Hepatic stellate cell (primary cell): ENCODE measurements around the gene PTER.

Experiments
- DNase-seq: peaks from one replicate; pipeline ENCODE4 v3.0.0; 2011; ENCODE audit warnings: low spot score

Gene PTER

GRCh38 chr10:16436758-16437539 is at the start of gene PTER:
PTER (plus strand) TSS chr10:16437010; CDS start chr10:16484385, 47,375 bp downstream.
- DNase-seq, result peak; percentile 72

GRCh38 chr10:16392531-16393069 is 44.2 kb upstream of the PTER start:
- DNase-seq, result no peak

- DNase-seq, result no peak
These were observed 43.4 kb upstream of the PTER start for GRCh38 chr10:16393271-16393858.

GRCh38 chr10:16401416-16401815 is 35.4 kb upstream of the PTER start:
- DNase-seq, result no peak

GRCh38 chr10:16408379-16408778 is 28.4 kb upstream of the PTER start:
- DNase-seq, result no peak

GRCh38 chr10:16417341-16417740 is 19.5 kb upstream of the PTER start:
- no peak for DNase-seq

- DNase-seq, result no peak
These were observed 13.2 kb upstream of the PTER start for GRCh38 chr10:16423599-16423998.

- no peak for DNase-seq
These were observed 11.4 kb upstream of the PTER start for GRCh38 chr10:16425449-16425848.

- no peak for DNase-seq
These were observed 7.3 kb upstream of the PTER start for GRCh38 chr10:16429539-16429938.

- peak; percentile 5 for DNase-seq
These were observed 448 bp upstream of the PTER start for GRCh38 chr10:16436367-16436757.

GRCh38 chr10:16437540-16437894 is 707 bp downstream of the PTER start:
- DNase-seq, result no peak

- DNase-seq, result no peak
These were observed 2.5 kb downstream of the PTER start for GRCh38 chr10:16439295-16439694.

GRCh38 chr10:16440396-16441133 is 3.8 kb downstream of the PTER start:
- no peak for DNase-seq

GRCh38 chr10:16441173-16441840 is 4.5 kb downstream of the PTER start:
- peak; percentile 4 for DNase-seq

GRCh38 chr10:16442914-16443313 is 6.1 kb downstream of the PTER start:
- no peak for DNase-seq

- DNase-seq, result no peak
These were observed 9.1 kb downstream of the PTER start for GRCh38 chr10:16445770-16446469.

GRCh38 chr10:16449454-16449853 is 12.6 kb downstream of the PTER start:
- no peak for DNase-seq

- DNase-seq, result no peak
These were observed 21.6 kb downstream of the PTER start for GRCh38 chr10:16458166-16458955.

- DNase-seq, result no peak
These were observed 22.7 kb downstream of the PTER start for GRCh38 chr10:16459423-16459939.

- no peak for DNase-seq
These were observed 29.2 kb downstream of the PTER start for GRCh38 chr10:16466001-16466400.

- DNase-seq, result no peak
These were observed 33.9 kb downstream of the PTER start for GRCh38 chr10:16470747-16471146.
